NOMO-1 treated with DMSO at 0.1 percent for 48 hours (cell line): ENCODE results near the gene IFFO2.
"Not testable (repeated sequence)": the region's sequence is repeated elsewhere in the genome, so short reads cannot be mapped to it uniquely, and the experiment has no call there.

Experiments
- DNase-seq: peaks from one replicate; lab custom pipeline; 2025; ENCODE audit not compliant: unreplicated experiment; lab: John Stamatoyannopoulos, UW

The IFFO2 gene

DNA sequence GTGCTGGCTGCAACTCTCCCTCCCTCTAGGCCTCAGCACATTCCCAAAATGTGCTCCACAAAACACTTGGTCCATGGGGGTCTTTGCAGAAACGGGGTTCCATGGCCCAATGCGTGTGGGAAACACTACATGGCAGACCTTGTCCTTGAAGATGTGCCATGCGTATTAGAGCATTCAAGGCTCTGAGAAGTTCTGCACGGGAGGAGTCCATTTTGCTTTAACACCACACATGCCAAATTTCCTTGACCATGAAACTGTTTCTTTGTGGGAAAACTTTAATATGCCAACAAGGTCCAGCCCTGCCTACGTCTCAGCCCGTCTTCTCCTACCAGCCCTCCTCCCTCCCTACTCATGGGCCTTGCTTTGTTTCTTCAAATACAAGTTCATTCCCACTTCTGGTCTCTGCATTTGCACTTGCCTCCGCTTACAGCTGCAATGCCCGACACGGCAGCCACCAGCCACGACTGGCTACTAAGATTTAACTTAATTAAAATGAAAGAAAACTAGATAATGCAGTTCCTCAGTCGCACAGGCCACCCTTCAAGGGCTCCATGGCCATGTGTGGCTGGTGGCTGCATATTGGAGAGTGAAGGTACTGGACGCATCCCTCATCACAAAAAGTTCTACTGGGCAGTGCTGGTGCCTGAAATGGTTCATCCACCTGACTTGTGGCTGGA is 77.8 kb downstream of the IFFO2 start:
- no peak for DNase-seq

- DNase-seq, result no peak
Observed at GRCh38 chr1:18877282-18877681, 79.2 kb downstream of the IFFO2 start.

DNA sequence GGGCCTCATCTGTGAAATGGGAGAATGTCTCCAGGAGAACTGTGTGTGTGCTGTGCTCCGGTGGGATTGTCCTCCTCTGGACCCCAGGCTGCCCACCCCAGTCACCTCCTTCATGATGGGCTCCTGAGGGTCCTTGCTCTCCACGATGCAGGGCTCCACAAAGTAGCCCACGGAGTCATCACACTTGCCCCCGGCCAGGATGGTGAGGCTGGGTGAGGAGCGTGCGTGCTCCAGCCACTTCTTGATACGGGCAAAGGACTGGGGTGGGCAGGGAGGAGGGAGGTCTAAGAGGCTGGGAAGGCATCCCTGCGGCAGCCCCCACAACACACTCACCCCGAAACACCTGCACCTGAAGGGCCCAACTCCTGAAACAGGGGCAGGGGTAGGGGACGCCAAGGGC is 80.3 kb downstream of the IFFO2 start:
- no peak for DNase-seq

- DNase-seq, result no peak
Observed at GRCh38 chr1:18875796-18876128, 80.7 kb downstream of the IFFO2 start.

DNA sequence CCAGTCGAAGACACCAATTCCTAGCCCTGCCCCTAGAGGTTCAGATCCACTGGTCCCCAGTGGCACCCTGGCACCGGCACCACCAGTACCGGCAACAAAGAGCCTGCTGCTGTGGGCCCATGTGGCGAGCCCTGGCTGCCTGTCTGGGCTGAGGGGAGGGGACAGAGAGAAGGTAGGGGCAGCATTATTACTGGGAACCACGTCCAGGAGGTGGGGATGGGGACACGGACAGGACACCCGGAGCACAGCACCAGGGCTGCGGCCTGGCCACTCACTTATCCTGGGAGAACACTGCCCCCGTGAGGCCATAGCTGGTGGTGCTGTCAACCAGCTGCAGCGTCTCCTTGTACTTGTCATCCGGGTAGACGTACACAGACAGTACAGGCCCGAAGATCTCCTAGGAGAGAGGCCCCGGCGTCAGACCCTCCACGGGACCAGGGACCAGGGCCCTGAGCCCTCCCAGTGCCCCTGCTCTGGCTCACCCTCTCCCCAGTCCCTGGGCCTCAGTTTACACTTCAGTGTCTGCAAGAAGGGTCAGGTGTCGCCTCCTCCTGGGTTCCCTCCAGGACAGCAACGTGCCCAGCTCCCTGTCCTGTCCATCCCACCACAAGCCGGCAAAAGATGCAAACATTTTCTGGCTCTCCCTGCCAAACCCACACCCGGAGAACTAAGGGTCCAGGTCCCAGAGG is 81.2 kb downstream of the IFFO2 start:
- DNase-seq, result peak; percentile 43

- no peak for DNase-seq
Observed at GRCh38 chr1:18874600-18874999, 81.9 kb downstream of the IFFO2 start.

GRCh38 chr1:18874036-18874435 is 82.4 kb downstream of the IFFO2 start:
- no peak for DNase-seq

GRCh38 chr1:18872071-18872611 is 84.3 kb downstream of the IFFO2 start:
- DNase-seq, result no peak

GRCh38 chr1:18871401-18872070 is 84.9 kb downstream of the IFFO2 start:
- no peak for DNase-seq

- DNase-seq, result no peak
Observed at GRCh38 chr1:18870957-18871356, 85.5 kb downstream of the IFFO2 start.

DNA sequence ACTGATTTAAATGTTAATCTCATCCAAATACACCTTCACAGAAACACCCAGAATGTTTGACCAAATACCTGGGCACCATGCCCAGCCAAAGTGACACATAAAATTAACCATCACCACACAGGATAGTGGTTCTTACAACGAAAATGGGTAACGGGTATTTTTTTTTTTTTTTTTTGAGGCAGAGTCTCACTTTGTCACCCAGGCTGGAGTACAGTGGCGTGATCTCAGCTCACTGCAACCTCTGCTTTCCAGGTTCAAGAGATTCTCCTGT is 85.9 kb downstream of the IFFO2 start:
- not testable (repeated sequence) for DNase-seq

DNA sequence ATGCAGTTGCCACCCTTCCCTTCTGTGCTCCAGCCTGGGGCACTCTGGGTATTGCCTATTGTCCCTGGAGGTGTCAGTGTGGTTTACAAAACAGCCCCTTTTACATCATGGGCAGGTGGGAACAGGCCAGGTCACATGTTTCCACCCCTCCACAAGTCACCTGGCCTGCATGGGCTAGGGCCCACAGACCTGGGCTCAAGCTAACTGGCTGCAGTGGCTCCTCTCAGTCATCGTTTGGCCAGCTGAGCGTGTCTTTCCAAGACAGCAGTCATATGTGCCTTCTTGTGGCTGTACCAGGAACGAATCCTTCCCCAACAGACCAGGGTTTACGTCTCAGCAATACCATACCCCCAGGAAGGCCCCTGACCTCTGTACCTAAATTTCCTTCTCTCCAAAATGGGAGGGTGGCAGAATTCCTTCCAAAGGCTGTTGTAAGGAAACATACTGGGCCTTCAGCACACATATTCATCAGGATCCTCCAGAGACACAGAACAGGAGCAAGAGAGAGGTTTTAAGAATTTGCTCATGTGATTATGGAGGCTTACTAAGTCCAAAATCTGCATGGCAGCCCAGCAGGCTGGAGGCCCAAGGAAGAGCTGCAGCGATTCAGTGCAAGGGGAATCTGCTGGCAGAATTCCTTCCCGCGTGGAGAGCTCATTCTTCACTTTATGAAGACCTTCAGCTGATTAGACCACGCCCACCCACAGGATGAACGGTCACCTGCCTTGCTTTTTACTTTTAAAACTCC is 86.5 kb downstream of the IFFO2 start:
- DNase-seq, result no peak

DNA sequence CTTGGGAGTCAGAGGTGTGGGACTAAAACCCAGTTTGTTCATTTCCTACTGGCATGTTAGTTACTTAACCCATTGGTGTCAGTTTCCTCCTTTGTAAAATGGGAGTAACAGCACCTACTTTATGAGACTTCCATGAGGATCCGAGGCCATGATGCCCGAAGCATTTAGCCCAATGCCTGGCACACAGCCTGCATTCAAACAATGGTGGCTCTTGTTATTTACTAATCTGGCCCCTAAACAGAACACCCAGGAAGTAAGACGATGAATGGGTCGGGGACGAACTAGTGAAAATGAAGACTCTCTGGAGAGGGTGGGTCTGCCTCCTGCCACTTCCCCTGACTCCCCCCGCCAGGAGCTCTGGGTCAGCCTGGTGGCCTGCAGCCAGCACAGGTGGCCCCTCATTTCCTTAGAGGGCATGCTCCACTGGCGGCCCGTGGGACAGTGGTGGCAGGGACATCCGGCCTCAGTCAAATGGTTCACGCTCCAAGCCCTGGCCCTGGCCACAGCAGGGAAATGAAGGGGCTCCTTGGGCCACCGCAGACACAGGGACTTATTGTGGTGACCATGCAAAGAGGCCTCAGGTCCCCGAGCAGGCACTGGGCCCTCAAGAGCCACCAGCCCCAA is 87.6 kb downstream of the IFFO2 start:
- DNase-seq, result no peak

GRCh38 chr1:18868354-18868753 is 88.1 kb downstream of the IFFO2 start:
- DNase-seq, result no peak

DNA sequence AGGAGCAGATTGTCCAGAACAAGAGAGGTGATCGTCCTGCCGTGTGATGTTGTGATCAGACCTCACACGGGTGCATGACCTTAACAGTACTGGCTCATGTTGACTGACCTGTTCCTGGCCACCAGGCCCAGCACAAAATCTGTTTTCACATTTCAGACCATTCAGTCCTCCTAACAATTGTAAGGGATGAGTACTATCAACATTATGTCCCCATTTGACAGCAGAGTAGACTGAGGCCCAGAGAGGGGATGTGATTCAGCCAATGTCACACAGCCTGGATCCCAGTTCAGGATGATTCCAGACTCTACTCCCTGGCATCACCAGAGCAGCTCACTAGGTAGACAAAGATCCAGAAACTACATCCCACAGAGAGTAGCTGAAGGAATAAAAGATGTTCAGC is 89.6 kb downstream of the IFFO2 start:
- DNase-seq, result no peak

- no peak for DNase-seq
Observed at GRCh38 chr1:18866314-18866713, 90.2 kb downstream of the IFFO2 start.

GRCh38 chr1:18865176-18865575 is 91.3 kb downstream of the IFFO2 start:
- no peak for DNase-seq

DNA sequence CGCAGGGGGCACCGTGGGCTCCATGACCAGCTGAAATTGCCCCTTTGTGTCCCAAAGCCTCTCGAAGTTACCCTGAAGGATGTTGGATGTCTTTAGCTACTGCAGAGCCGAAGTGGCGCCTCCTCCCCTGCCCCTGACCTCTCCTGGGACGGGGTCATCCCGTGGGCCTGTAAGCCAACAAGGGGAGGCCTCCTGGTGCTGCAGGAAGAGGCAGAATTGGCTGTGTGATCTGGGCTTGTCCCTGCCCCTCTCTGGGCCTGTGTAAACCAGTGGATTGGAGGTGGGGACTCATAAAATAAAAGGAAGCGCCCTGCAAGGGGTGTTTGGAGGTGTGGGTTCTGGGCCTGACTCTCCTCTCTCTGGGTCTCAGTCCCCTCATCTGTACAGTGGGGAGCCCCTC is 94.9 kb downstream of the IFFO2 start:
- DNase-seq, result no peak

DNA sequence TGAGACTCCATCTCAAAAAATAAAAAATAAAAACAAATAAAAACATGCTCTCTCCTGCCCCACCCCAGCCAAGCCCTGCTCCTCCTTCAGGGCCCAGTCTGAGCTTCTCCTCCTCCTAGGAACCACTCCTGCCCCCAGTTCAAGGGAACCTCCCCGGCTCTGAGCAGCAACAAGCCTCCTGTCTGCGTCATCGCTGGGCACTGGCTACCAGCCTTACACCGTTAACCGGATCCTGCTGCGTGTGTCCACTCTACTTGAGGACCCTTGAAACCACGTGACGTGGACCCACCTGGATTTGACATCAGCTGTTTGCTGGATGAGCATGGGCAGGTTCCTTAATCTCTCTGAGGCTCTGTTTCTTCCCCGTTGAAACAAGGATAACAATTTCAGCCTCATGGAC is 95.4 kb downstream of the IFFO2 start:
- DNase-seq, result no peak

DNA sequence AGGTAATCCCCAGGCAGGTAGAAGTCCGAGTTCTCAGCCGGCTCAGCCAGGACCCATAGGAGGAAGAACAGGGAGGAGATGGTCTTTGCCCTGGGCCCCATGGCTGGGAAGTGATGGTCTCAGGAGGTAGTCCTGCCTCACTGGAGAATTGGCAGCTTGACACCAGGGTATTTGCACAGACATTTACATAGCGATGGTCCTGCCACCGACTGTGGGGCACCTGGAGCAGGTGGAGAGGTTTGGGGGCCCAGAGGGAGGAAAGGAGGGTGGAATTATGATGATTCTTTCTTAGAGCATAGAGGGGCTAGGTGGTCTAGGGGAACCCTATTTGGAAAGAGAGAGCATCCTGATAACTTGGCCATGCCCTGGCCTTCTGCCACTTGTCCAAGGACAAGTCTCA is 96.9 kb downstream of the IFFO2 start, which contains the start of gene TAS1R2:
TAS1R2 (minus strand) TSS at position 101 of the 400 bp plus-strand sequence; CDS start at position 101, 0 bp downstream.
- DNase-seq, result no peak

GRCh38 chr1:18858070-18858688 is 98.3 kb downstream of the IFFO2 start:
- no peak for DNase-seq
